ENCODE data around the gene MTG2.

DNA sequence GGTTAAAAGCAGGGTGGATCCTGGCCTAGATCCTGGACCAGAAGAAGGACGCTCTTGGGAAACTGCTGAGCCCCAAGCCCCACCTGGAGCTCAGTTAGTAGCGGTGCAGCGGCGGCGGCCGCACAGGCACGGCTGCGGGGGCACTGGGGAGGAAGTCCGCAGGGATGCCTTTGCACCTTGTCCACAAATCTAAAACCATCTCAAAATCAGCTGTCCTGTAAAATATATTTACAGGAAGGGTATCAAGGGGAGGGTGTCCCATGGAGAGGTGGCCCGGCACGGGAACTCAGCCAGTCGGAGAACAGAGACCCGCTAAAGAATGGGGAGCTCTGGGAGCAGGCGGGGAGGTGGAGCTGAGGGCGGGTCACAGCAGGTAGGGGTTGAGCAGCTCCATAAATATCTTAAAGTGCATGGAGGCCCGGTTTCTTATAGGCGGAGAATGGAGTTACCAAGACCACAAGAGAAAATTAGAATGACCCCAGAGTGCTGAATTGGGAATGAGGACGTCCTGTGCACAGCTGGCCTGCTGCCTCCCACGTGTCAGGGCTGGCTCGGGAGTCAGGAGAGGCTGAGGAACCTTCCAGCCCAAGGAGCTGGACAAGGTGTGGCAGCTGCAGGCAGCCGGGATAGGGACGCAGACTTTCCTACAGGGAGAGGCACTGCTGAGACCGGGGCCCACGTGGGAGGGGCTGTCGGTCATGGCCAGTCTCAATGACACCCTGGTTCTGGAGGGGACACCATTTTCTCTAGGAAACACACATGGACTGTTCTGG lies 8.0 kb downstream of the MTG2 start:
- TF ChIP-seq, protein P1, sequence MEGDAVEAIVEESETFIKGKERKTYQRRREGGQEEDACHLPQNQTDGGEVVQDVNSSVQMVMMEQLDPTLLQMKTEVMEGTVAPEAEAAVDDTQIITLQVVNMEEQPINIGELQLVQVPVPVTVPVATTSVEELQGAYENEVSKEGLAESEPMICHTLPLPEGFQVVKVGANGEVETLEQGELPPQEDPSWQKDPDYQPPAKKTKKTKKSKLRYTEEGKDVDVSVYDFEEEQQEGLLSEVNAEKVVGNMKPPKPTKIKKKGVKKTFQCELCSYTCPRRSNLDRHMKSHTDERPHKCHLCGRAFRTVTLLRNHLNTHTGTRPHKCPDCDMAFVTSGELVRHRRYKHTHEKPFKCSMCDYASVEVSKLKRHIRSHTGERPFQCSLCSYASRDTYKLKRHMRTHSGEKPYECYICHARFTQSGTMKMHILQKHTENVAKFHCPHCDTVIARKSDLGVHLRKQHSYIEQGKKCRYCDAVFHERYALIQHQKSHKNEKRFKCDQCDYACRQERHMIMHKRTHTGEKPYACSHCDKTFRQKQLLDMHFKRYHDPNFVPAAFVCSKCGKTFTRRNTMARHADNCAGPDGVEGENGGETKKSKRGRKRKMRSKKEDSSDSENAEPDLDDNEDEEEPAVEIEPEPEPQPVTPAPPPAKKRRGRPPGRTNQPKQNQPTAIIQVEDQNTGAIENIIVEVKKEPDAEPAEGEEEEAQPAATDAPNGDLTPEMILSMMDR (conservative IDR thresholded peaks at IDR 0.05; ENCODE audit: low read depth, low read length), result no peak
- TF ChIP-seq BHLHE40 (IDR thresholded peaks at IDR 0.05; ENCODE audit: low read depth, low read length) (no peak), SMC3 (IDR thresholded peaks at IDR 0.05; ENCODE audit: low read depth, low read length) (no peak), POLR2A (IDR thresholded peaks at IDR 0.05; ENCODE audit: low read depth, low read length) (no peak), MXI1 (IDR thresholded peaks at IDR 0.05; ENCODE audit: borderline replicate concordance, low read depth, low read length) (no peak), FOS (IDR thresholded peaks at IDR 0.05; ENCODE audit: low read depth, low read length) (no peak)
- TF ChIP-seq, protein P2, sequence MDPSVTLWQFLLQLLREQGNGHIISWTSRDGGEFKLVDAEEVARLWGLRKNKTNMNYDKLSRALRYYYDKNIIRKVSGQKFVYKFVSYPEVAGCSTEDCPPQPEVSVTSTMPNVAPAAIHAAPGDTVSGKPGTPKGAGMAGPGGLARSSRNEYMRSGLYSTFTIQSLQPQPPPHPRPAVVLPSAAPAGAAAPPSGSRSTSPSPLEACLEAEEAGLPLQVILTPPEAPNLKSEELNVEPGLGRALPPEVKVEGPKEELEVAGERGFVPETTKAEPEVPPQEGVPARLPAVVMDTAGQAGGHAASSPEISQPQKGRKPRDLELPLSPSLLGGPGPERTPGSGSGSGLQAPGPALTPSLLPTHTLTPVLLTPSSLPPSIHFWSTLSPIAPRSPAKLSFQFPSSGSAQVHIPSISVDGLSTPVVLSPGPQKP (IDR thresholded peaks at IDR 0.05; ENCODE audit: borderline replicate concordance, low read depth, low read length), result no peak
- TF ChIP-seq, protein P3, sequence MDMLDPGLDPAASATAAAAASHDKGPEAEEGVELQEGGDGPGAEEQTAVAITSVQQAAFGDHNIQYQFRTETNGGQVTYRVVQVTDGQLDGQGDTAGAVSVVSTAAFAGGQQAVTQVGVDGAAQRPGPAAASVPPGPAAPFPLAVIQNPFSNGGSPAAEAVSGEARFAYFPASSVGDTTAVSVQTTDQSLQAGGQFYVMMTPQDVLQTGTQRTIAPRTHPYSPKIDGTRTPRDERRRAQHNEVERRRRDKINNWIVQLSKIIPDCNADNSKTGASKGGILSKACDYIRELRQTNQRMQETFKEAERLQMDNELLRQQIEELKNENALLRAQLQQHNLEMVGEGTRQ (IDR thresholded peaks at IDR 0.05; ENCODE audit: low read depth, low read length), result no peak

Data from IMR-90 (cell line).